HepG2 (cell line): ENCODE results near the gene CDCA5. TPM values are rescaled to one million over a fixed set of nuclear protein-coding genes. Genes with fewer than 3 reads are reported as not detected.

Experiments used
- ATAC-seq: fragments of 200-7000 bp; cut with Tn5 transposase; 3 replicates; pipeline ENCODE4 v1.9.1; 2020; ENCODE audit warnings: mild to moderate bottlenecking, moderate library complexity
- BruUV-seq: library from RNA; stranded (reverse); fragments of 400-500 nt; replicated peaks from 2 replicates; lab custom pipeline; 2021; lab: Mats Ljungman, UMichigan
- CTCF ChIA-PET: fragments of 300-600 bp; formaldehyde crosslinking; extraction: SDS; loops from one replicate; lab custom pipeline; 2021; ENCODE audit warnings: low total read pairs, inconsistent platforms, low intra/inter-chr PET ratio; lab: Yijun Ruan, JAX
- POLR2A ChIA-PET: fragments of 350-600 bp; sonication (Branson Sonifier 250); formaldehyde crosslinking; loops from one replicate; lab custom pipeline; 2020; ENCODE audit warnings: antibody characterized with exemption, inconsistent platforms; lab: Yijun Ruan, JAX
- DNase-seq: peaks from one replicate; pipeline ENCODE4 v3.0.0-alpha.2; 2015; ENCODE audit warnings: low spot score
- FAIRE-seq: peaks from 3 replicates; lab custom pipeline; 2011; peaks lifted over from hg19 to GRCh38; lab: Jason Lieb, UNC
- H2AFZ ChIP-seq: one replicate; pipeline ENCODE4 v1.6.1; 2011; ENCODE audit warnings: low read length, inconsistent platforms
- H3K27ac ChIP-seq: fragments of 300-600 bp; 3 replicates; pipeline ENCODE4 v1.8.0; 2011; ENCODE audit warnings: mixed run types, mild to moderate bottlenecking, mixed read lengths, low read length, inconsistent platforms; ENCODE audit not compliant: insufficient read depth; ENCODE audit errors: extremely low read length
- H3K27me3 ChIP-seq, 2 experiments: fragments of 200-600 bp in 1 of 2; 2 replicates in 1 of 2; 3 replicates in 1 of 2; pipeline versions ENCODE4 v1.6.0 to v1.8.0; 2011; ENCODE audit warnings: low read length in 2 of 2, mild to moderate bottlenecking in 2 of 2, moderate library complexity in 2 of 2, inconsistent platforms in 1 of 2; ENCODE audit not compliant: insufficient read depth in 2 of 2, control insufficient read depth in 1 of 2
- H3K36me3 ChIP-seq, 2 experiments: fragments of 200-600 bp in 1 of 2; replicated peaks in 1 of 2; 2 replicates in 1 of 2; 3 replicates in 1 of 2; pipeline versions ENCODE4 v1.5.1 to v1.8.0; 2011; ENCODE audit warnings: low read length in 2 of 2, inconsistent platforms in 1 of 2; ENCODE audit not compliant: insufficient read depth in 2 of 2, control insufficient read depth in 1 of 2
- H3K4me1 ChIP-seq: 2 replicates; pipeline ENCODE4 v1.5.1; 2012; ENCODE audit warnings: low read length, inconsistent platforms; ENCODE audit not compliant: insufficient read depth
- H3K4me2 ChIP-seq: 2 replicates; pipeline ENCODE4 v1.6.0; 2011; ENCODE audit warnings: low read depth, low read length, inconsistent platforms
- H3K4me3 ChIP-seq, 3 experiments: fragments of 200-600 bp in 1 of 3; sonication (generic), shearing (Covaris generic) in 1 of 3; replicated peaks in 1 of 3; 2 replicates each; pipeline ENCODE4 v1.5.1; 2011 to 2016; ENCODE audit warnings: low read length in 3 of 3, inconsistent platforms in 2 of 3, low read depth in 2 of 3, mild to moderate bottlenecking in 2 of 3, control low read depth in 1 of 3, mixed read lengths in 1 of 3; ENCODE audit not compliant: insufficient read depth in 1 of 3
- H3K79me2 ChIP-seq: one replicate; pipeline ENCODE4 v1.6.1; 2011; ENCODE audit warnings: low read length, inconsistent platforms; ENCODE audit not compliant: insufficient read depth
- H3K9ac ChIP-seq: 2 replicates; pipeline ENCODE4 v1.6.0; 2011; ENCODE audit warnings: mild to moderate bottlenecking, low read depth, low read length, inconsistent platforms; ENCODE audit not compliant: insufficient read depth
- H3K9me3 ChIP-seq: 2 replicates; pipeline ENCODE4 v1.5.1; 2012; ENCODE audit warnings: mild to moderate bottlenecking, low read length
- H4K20me1 ChIP-seq: 2 replicates; pipeline ENCODE4 v1.6.0; 2011; ENCODE audit warnings: inconsistent platforms, mild to moderate bottlenecking, low read length, moderate library complexity; ENCODE audit not compliant: insufficient read depth
- AGO2 ChIP-seq: fragments of 200-400 bp; formaldehyde crosslinking; optimal IDR thresholded peaks from 2 replicates; pipeline ENCODE3; 2017; ENCODE audit warnings: mild to moderate bottlenecking, low read depth, low read length, moderate library complexity
- CBFB ChIP-seq: sonication (generic); formaldehyde crosslinking; IDR thresholded peaks from 2 replicates; pipeline ENCODE4 v1.4.0; 2020; ENCODE audit warnings: missing genetic modification reagents
- GLI4 ChIP-seq: sonication (generic); formaldehyde crosslinking; IDR thresholded peaks from 2 replicates; pipeline ENCODE4 v1.5.1; 2020; ENCODE audit warnings: missing genetic modification reagents, mild to moderate bottlenecking, moderate library complexity, borderline replicate concordance
- HNRNPL ChIP-seq: fragments of 200-400 bp; formaldehyde crosslinking; IDR thresholded peaks from 2 replicates; pipeline ENCODE4 v1.6.1; 2017; ENCODE audit warnings: mild to moderate bottlenecking, low read depth, low read length
- JUND ChIP-seq: sonication (generic); formaldehyde crosslinking; IDR thresholded peaks from 2 replicates; pipeline ENCODE4 v1.8.0; 2022; ENCODE audit warnings: mild to moderate bottlenecking, missing genetic modification reagents
- KLF6 ChIP-seq: IDR thresholded peaks from 2 replicates; pipeline ENCODE4 v1.8.0; 2016; ENCODE audit warnings: missing biosample characterization, missing genetic modification reagents
- MLXIP ChIP-seq: sonication (generic); formaldehyde crosslinking; IDR thresholded peaks from 2 replicates; pipeline ENCODE4 v1.9.0; 2021; ENCODE audit warnings: missing genetic modification reagents, borderline replicate concordance
- MXD1 ChIP-seq: sonication (generic); formaldehyde crosslinking; IDR thresholded peaks from 2 replicates; pipeline ENCODE4 v1.4.0; 2020; ENCODE audit warnings: mild to moderate bottlenecking, missing genetic modification reagents
- PITX1 ChIP-seq: sonication (generic); formaldehyde crosslinking; IDR thresholded peaks from 2 replicates; pipeline ENCODE4 v1.5.1; 2020; ENCODE audit warnings: mild to moderate bottlenecking, missing genetic modification reagents
- POLR2A ChIP-seq, 2 experiments: IDR thresholded peaks; 2 replicates each; pipeline ENCODE4 v1.6.1; 2011; ENCODE audit warnings: low read depth in 2 of 2, low read length in 2 of 2, mild to moderate bottlenecking in 1 of 2, moderate library complexity in 1 of 2; ENCODE audit not compliant: insufficient read depth in 1 of 2
- PRDM10 ChIP-seq: sonication (generic); formaldehyde crosslinking; IDR thresholded peaks from 2 replicates; pipeline ENCODE4 v1.4.0; 2020; ENCODE audit warnings: low read depth, missing genetic modification reagents
- RBAK ChIP-seq: sonication (generic); formaldehyde crosslinking; IDR thresholded peaks from 2 replicates; pipeline ENCODE4 v1.5.1; 2020; ENCODE audit warnings: mild to moderate bottlenecking, missing genetic modification reagents
- RBFOX2 ChIP-seq: fragments of 200-400 bp; formaldehyde crosslinking; IDR thresholded peaks from 2 replicates; pipeline ENCODE4 v1.6.1; 2017; ENCODE audit warnings: low read depth, mild to moderate bottlenecking, low read length
- THAP8 ChIP-seq: sonication (generic); formaldehyde crosslinking; IDR thresholded peaks from 2 replicates; pipeline ENCODE4 v1.5.1; 2020; ENCODE audit warnings: missing genetic modification reagents, mild to moderate bottlenecking, borderline replicate concordance
- XRCC5 ChIP-seq: fragments of 200-400 bp; formaldehyde crosslinking; optimal IDR thresholded peaks from 2 replicates; pipeline ENCODE3; 2017; ENCODE audit warnings: mild to moderate bottlenecking, low read length
- ZNF75D ChIP-seq: sonication (generic); formaldehyde crosslinking; IDR thresholded peaks from 2 replicates; pipeline ENCODE4 v1.8.1; 2023; ENCODE audit warnings: missing genetic modification reagents, mild to moderate bottlenecking, borderline replicate concordance
- WGBS: methylation state at CpG from one replicate; pipeline ENCODE4 v1.1.6; 2017; ENCODE audit warnings: low lambda C conversion rate; 5-methylcytosine and 5-hydroxymethylcytosine counted together
- in situ Hi-C: cut with HindIII; loops from 2 replicates; pipeline ENCODE4 v1.10.0; 2017; ENCODE audit warnings: low pct_unique_long_range_greater_than_20kb; ENCODE audit not compliant: extremely low pct_ligation_motif_present
- intact Hi-C: fragments of 100-400 bp; cut with micrococcal nuclease; formaldehyde crosslinking; loops from one replicate; pipeline ENCODE4 v1.10.0; 2022; ENCODE audit not compliant: unreplicated experiment
- polyA plus RNA-seq, 8 experiments: library from polyadenylated mRNA; depleted of rRNA in 3 of 8; stranded (reverse) in 7 of 8; unstranded in 1 of 8; fragments of >200 nt; fragmentation: Illumina TruSeq in 4 of 8; extraction: Trizol in 4 of 8; gene quantifications; 2 replicates each; pipeline versions ENCODE4 v1.2.1 to v1.2.3, GENCODE V29; 2011 to 2016; ENCODE audit warnings: low read depth in 4 of 8, missing spikeins in 1 of 8, mixed read lengths in 1 of 8; ENCODE audit not compliant: insufficient read depth in 1 of 8
- total RNA-seq, 5 experiments: library from RNA; depleted of rRNA; stranded (reverse); fragments of >200 nt; fragmentation: Illumina TruSeq; extraction: Trizol; gene quantifications; 2 replicates each; pipeline ENCODE4 v1.2.3, GENCODE V29; 2016; ENCODE audit warnings: low read depth in 1 of 5

Gene CDCA5
- total and polyA plus RNA-seq, 2 of the 13 experiments (the other 11 are each of a cell fraction or from before 2014, with no cell fraction given): 13.5 to 50.6 TPM

GRCh38 chr11:65043881-65044501, 39.8 kb downstream of the CDCA5 start (continued):
- no peak for TF ChIP-seq MLXIP (CRISPR knock-in tag)
- TF ChIP-seq KLF6 (CRISPR knock-in tag): no peak
- TF ChIP-seq RBFOX2: peak; percentile 67
- TF ChIP-seq PITX1 (CRISPR knock-in tag): no peak
- no peak for TF ChIP-seq ZNF75D (CRISPR knock-in tag)
- TF ChIP-seq AGO2: peak; percentile 81
- peak; percentile 70; the same call in 1 of the 2 replicates for TF ChIP-seq HNRNPL
- TF ChIP-seq POLR2A (IDR thresholded peaks at IDR 0.05; ENCODE audit: insufficient read depth in 1 of 2, low read depth in 2 of 2, low read length in 2 of 2): peak in 1 of 2 experiments; percentile 23; a peak in 1 of 4 replicates
- TF ChIP-seq, all 625 proteins: peak for 5

GRCh38 chr11:65042891-65043290, 40.9 kb downstream of the CDCA5 start:
- Histone ChIP-seq H3K27ac (no peak overlapping the region), H3K9me3 (no peaks in the 10 kb centered on the region), H3K4me1 (peaks cover 24% of the 10 kb centered on the region), H4K20me1 (no peaks in the 10 kb centered on the region), H3K9ac (no peak overlapping the region), H3K27me3 (no peaks in the 10 kb centered on the region), H3K36me3 (peaks cover 9 to 26% of the 10 kb centered on the region in 2 experiments; a peak in 4 of 5 replicates), H3K4me3 (peak overlapping the region in 1 of 3 experiments; percentile 89; a peak in 1 of 6 replicates), H2AFZ (no peak overlapping the region), H3K79me2 (peaks cover 10% of the 10 kb centered on the region), H3K4me2 (peak overlapping the region; percentile 83)
- 94% methylated on average over 6 of the region's 6 CpGs for WGBS
- DNase-seq: no peak
- ChIA-PET POLR2A (interaction anchor here (0.6 to 3.8 kb wide), 3 partner anchors 15 to 534 kb away, joined by 3 to 39 read pairs (median 4); partner anchors contain the start of genes NAALADL1 and SNX15), CTCF (no interaction called here)
- in situ Hi-C loops (no loop called here), intact Hi-C loops (no loop called here)
- ATAC-seq: no peak
- no peak for FAIRE-seq
- no TSS peak for BruUV-seq
- TF ChIP-seq RBAK (CRISPR knock-in tag) (no peak), PRDM10 (no peak), JUND (CRISPR knock-in tag) (no peak), GLI4 (CRISPR knock-in tag) (no peak), MXD1 (no peak), CBFB (no peak), THAP8 (CRISPR knock-in tag) (no peak), XRCC5 (no peak)
